Measurements from ENCODE around the gene SGPP2.
"Not testable (repeated sequence)": the region's sequence is repeated elsewhere in the genome, so short reads cannot be mapped to it uniquely, and the experiment has no call there.

Gene SGPP2

DNA sequence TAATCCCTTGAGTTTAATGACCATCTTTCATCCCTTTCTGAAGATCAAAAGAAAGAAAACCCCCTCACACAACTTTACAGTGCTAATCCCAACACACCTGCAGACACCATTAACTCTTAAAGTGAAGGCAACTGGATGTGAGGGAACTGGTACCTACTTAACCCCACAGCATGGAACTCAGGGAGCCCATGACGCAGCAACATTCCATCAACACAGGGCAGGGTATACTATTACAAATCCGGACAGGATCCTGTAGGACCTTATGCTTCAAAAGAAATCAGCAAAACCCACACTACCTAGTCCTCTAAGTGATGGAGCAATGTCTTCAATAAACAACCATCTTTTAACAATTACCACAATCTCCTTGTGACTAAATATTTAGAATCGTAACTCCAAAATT is 153.0 kb downstream of the SGPP2 start:
- TF ChIP-seq EZH2 (IDR thresholded peaks at IDR 0.05; ENCODE audit: borderline replicate concordance, low read depth, low read length, severe bottlenecking): no peak
- TF ChIP-seq, protein P1, sequence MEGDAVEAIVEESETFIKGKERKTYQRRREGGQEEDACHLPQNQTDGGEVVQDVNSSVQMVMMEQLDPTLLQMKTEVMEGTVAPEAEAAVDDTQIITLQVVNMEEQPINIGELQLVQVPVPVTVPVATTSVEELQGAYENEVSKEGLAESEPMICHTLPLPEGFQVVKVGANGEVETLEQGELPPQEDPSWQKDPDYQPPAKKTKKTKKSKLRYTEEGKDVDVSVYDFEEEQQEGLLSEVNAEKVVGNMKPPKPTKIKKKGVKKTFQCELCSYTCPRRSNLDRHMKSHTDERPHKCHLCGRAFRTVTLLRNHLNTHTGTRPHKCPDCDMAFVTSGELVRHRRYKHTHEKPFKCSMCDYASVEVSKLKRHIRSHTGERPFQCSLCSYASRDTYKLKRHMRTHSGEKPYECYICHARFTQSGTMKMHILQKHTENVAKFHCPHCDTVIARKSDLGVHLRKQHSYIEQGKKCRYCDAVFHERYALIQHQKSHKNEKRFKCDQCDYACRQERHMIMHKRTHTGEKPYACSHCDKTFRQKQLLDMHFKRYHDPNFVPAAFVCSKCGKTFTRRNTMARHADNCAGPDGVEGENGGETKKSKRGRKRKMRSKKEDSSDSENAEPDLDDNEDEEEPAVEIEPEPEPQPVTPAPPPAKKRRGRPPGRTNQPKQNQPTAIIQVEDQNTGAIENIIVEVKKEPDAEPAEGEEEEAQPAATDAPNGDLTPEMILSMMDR (IDR thresholded peaks at IDR 0.05; ENCODE audit: borderline replicate concordance, extremely low read depth, low read length, poor library complexity, severe bottlenecking): no peak
- no peak for DNase-seq
- no peak overlapping the region for H3K4me2 ChIP-seq (ENCODE audit: insufficient read depth, low read length)
- H3K9me3 ChIP-seq (ENCODE audit: insufficient read depth, low read length, severe bottlenecking): no peaks in the 10 kb centered on the region
- no peaks in the 10 kb centered on the region for H3K27me3 ChIP-seq (ENCODE audit: insufficient read depth, low read length, poor library complexity)
- H4K20me1 ChIP-seq (ENCODE audit: insufficient read depth, low read length): no peaks in the 10 kb centered on the region; the same call in 1 of the 2 replicates
- H2AFZ ChIP-seq (ENCODE audit: low read depth, low read length): no peak overlapping the region
- no peak overlapping the region for H3K9ac ChIP-seq (ENCODE audit: low read depth, low read length)
- H3K79me2 ChIP-seq (ENCODE audit: insufficient read depth, low read length): no peaks in the 10 kb centered on the region; the same call in 1 of the 2 replicates
- no peaks in the 10 kb centered on the region for H3K4me1 ChIP-seq (ENCODE audit: insufficient read depth, low read length)
- no peak overlapping the region for H3K4me3 ChIP-seq (ENCODE audit: low read depth in 1 of 2, low read length in 2 of 2)
- no peak overlapping the region for H3K27ac ChIP-seq (ENCODE audit: low read length)
- peaks cover 45% of the 10 kb centered on the region; the same call in 1 of the 2 replicates for H3K36me3 ChIP-seq (ENCODE audit: insufficient read depth, low read length)
- ATAC-seq (ENCODE audit: insufficient read depth, low read depth): no peak

DNA sequence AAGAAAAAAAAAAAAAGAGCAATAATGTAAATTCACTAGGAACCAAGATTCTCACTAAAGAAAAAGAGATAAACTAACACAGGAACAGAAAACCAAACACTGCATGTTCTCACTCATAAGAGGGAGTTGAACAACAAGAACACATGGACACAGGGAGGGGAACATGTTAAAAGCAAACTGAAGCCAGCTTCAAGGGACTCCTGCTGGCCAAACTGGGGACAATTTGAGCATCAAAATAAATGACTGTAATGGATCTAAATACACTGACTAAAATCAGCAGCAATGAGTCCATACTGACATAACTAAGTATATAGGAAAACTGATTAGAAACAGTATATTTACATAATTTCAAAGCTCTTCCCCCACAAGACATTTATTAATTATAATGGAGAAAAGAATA is 158.6 kb downstream of the SGPP2 start:
- no peaks in the 10 kb centered on the region for H3K27me3 ChIP-seq (ENCODE audit: insufficient read depth, low read length, poor library complexity)
- ATAC-seq (ENCODE audit: insufficient read depth, low read depth) (no peak; the same call in 2 of the 3 replicates), DNase-seq (no peak)
- peaks cover 3% of the 10 kb centered on the region; the same call in 1 of the 2 replicates for H4K20me1 ChIP-seq (ENCODE audit: insufficient read depth, low read length)
- peaks cover 4% of the 10 kb centered on the region for H3K79me2 ChIP-seq (ENCODE audit: insufficient read depth, low read length)
- no peak overlapping the region for H3K27ac ChIP-seq (ENCODE audit: low read length)
- no peak overlapping the region for H3K4me3 ChIP-seq (ENCODE audit: low read depth in 1 of 2, low read length in 2 of 2)
- no peak overlapping the region for H2AFZ ChIP-seq (ENCODE audit: low read depth, low read length)
- peaks cover 41% of the 10 kb centered on the region for H3K36me3 ChIP-seq (ENCODE audit: insufficient read depth, low read length)
- TF ChIP-seq, protein P1 (IDR thresholded peaks at IDR 0.05; ENCODE audit: borderline replicate concordance, extremely low read depth, low read length, poor library complexity, severe bottlenecking): peak; percentile 16
- TF ChIP-seq EZH2 (IDR thresholded peaks at IDR 0.05; ENCODE audit: borderline replicate concordance, low read depth, low read length, severe bottlenecking): no peak
- H3K9ac ChIP-seq (ENCODE audit: low read depth, low read length): no peak overlapping the region
- no peaks in the 10 kb centered on the region for H3K9me3 ChIP-seq (ENCODE audit: insufficient read depth, low read length, severe bottlenecking)
- no peaks in the 10 kb centered on the region for H3K4me1 ChIP-seq (ENCODE audit: insufficient read depth, low read length)
- H3K4me2 ChIP-seq (ENCODE audit: insufficient read depth, low read length): no peak overlapping the region

DNA sequence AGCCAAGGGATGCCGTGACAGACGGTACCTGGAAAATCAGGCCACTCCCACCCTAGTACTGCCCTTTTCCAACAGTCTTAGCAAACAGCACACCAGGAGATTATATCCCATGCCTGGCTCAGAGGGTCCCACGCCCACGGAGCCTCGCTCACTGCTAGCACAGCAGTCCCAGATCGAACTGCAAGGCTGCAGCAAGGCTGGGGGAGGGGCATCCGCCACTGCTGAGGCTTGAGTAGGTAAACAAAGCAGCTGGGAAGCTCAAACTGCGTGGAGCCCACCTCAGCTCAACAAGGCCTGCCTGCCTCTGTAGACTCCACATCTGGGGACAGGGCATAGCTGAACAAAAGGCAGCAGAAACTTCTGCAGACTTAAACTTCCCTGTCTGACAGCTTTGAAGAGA is 160.2 kb downstream of the SGPP2 start:
- H3K79me2 ChIP-seq (ENCODE audit: insufficient read depth, low read length); H2AFZ ChIP-seq (ENCODE audit: low read depth, low read length); H3K27ac ChIP-seq (ENCODE audit: low read length); H3K9me3 ChIP-seq (ENCODE audit: insufficient read depth, low read length, severe bottlenecking); H3K9ac ChIP-seq (ENCODE audit: low read depth, low read length); H3K27me3 ChIP-seq (ENCODE audit: insufficient read depth, low read length, poor library complexity); H3K4me1 ChIP-seq (ENCODE audit: insufficient read depth, low read length); H4K20me1 ChIP-seq (ENCODE audit: insufficient read depth, low read length); H3K4me3 ChIP-seq (ENCODE audit: low read depth in 1 of 2, low read length in 2 of 2); ATAC-seq (ENCODE audit: insufficient read depth, low read depth); H3K4me2 ChIP-seq (ENCODE audit: insufficient read depth, low read length); DNase-seq: not testable (repeated sequence)
- peaks cover 33% of the 10 kb centered on the region for H3K36me3 ChIP-seq (ENCODE audit: insufficient read depth, low read length)

DNA sequence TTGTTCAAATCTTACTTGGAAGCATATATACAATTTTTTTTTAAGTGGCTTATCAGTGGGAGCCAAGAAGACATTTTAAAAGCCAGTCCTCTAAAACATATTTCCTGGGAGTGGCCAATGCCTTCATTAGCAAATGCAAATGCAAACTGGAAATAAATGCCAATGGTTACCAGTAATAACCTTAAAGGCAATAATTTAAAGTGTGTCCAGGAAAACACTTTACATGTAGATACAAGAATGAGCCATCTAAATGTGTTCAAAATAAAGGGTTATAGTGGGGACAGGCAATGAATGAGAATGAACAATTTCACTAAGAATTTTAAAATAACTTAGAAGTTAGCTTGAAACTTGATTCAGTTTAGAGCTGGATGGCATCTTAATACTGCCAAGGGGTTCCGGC is 167.3 kb downstream of the SGPP2 start:
- no peak overlapping the region for H3K27ac ChIP-seq (ENCODE audit: low read length)
- no peak overlapping the region for H3K9ac ChIP-seq (ENCODE audit: low read depth, low read length)
- DNase-seq (no peak), ATAC-seq (ENCODE audit: insufficient read depth, low read depth) (no peak)
- H3K9me3 ChIP-seq (ENCODE audit: insufficient read depth, low read length, severe bottlenecking): peaks cover 6% of the 10 kb centered on the region
- H3K36me3 ChIP-seq (ENCODE audit: insufficient read depth, low read length): peaks cover 62% of the 10 kb centered on the region
- H3K79me2 ChIP-seq (ENCODE audit: insufficient read depth, low read length): peaks cover 7% of the 10 kb centered on the region; the same call in 1 of the 2 replicates
- H2AFZ ChIP-seq (ENCODE audit: low read depth, low read length): no peak overlapping the region
- H3K4me3 ChIP-seq (ENCODE audit: low read depth in 1 of 2, low read length in 2 of 2): no peak overlapping the region
- H3K4me1 ChIP-seq (ENCODE audit: insufficient read depth, low read length): no peaks in the 10 kb centered on the region
- H4K20me1 ChIP-seq (ENCODE audit: insufficient read depth, low read length): no peaks in the 10 kb centered on the region
- H3K4me2 ChIP-seq (ENCODE audit: insufficient read depth, low read length): no peak overlapping the region
- H3K27me3 ChIP-seq (ENCODE audit: insufficient read depth, low read length, poor library complexity): no peaks in the 10 kb centered on the region
- TF ChIP-seq, protein P1 (IDR thresholded peaks at IDR 0.05; ENCODE audit: borderline replicate concordance, extremely low read depth, low read length, poor library complexity, severe bottlenecking): no peak
- TF ChIP-seq EZH2 (IDR thresholded peaks at IDR 0.05; ENCODE audit: borderline replicate concordance, low read depth, low read length, severe bottlenecking): no peak
